ENCODE measurements around the gene P4HB.

Gene P4HB

GRCh38 chr17:81859906-81860755, at the start of gene P4HB:
Gene P4HB (minus strand): TSS chr17:81860535. CDS start chr17:81860471, 64 bp downstream.
- no peak for FAIRE-seq

GRCh38 chr17:81909231-81909630, 48.9 kb upstream of the P4HB start:
- no peak for FAIRE-seq

GRCh38 chr17:81908793-81909192, 48.5 kb upstream of the P4HB start:
- FAIRE-seq = no peak

GRCh38 chr17:81907219-81908145, 47.1 kb upstream of the P4HB start:
- FAIRE-seq = no peak

- no peak for FAIRE-seq
Measured at GRCh38 chr17:81906476-81907218, 46.3 kb upstream of the P4HB start.

- no peak for FAIRE-seq
Measured at GRCh38 chr17:81905993-81906392, 45.7 kb upstream of the P4HB start.

- no peak for FAIRE-seq
Measured at GRCh38 chr17:81905424-81905875, 45.1 kb upstream of the P4HB start.

- no peak for FAIRE-seq
Measured at GRCh38 chr17:81904600-81905423, 44.5 kb upstream of the P4HB start.

- FAIRE-seq = no peak
Measured at GRCh38 chr17:81903896-81904599, 43.7 kb upstream of the P4HB start.

GRCh38 chr17:81903415-81903831, 43.1 kb upstream of the P4HB start:
- no peak for FAIRE-seq

- no peak for FAIRE-seq
Measured at GRCh38 chr17:81902653-81903414, 42.5 kb upstream of the P4HB start.

- FAIRE-seq = no peak
Measured at GRCh38 chr17:81902023-81902652, 41.8 kb upstream of the P4HB start, which contains the start of gene NPB. Gene NPB (plus strand): TSS chr17:81902238. CDS start chr17:81902278, 40 bp downstream.

- no peak for FAIRE-seq
Measured at GRCh38 chr17:81901167-81902022, 41.1 kb upstream of the P4HB start.

GRCh38 chr17:81900181-81900820, 40.0 kb upstream of the P4HB start:
- no peak for FAIRE-seq

GRCh38 chr17:81899514-81900166, 39.3 kb upstream of the P4HB start:
- no peak for FAIRE-seq

- no peak for FAIRE-seq
Measured at GRCh38 chr17:81898885-81899284, 38.5 kb upstream of the P4HB start.

- FAIRE-seq = no peak
Measured at GRCh38 chr17:81898029-81898866, 37.9 kb upstream of the P4HB start.

All from A204.1 (cell line).